ENCODE data around the gene MTARC2.
"Not testable (repeated sequence)": the region's sequence is repeated elsewhere in the genome, so short reads cannot be mapped to it uniquely, and the experiment has no call there.

MTARC2 gene

DNA sequence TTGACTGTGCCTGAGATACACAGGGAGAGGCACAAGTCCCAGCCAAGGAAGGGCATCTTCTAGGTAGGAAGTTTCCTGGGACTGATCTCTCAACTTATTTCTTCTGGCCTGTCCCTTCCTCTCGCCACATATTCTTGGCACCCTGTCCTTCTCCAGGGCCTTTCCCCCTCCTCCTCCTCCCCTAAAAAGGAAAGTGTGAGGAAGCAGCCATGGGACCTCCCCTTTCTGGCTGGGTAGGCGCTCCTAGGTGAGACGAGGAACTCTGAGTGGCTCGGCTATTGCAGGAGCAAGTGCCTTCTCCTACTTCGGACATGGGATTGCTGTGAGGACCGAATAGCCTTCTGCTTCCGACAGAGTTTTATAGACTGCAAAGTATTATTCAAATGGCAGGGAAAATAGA, 15.5 kb upstream of the MTARC2 start:
- no peak for DNase-seq

DNA sequence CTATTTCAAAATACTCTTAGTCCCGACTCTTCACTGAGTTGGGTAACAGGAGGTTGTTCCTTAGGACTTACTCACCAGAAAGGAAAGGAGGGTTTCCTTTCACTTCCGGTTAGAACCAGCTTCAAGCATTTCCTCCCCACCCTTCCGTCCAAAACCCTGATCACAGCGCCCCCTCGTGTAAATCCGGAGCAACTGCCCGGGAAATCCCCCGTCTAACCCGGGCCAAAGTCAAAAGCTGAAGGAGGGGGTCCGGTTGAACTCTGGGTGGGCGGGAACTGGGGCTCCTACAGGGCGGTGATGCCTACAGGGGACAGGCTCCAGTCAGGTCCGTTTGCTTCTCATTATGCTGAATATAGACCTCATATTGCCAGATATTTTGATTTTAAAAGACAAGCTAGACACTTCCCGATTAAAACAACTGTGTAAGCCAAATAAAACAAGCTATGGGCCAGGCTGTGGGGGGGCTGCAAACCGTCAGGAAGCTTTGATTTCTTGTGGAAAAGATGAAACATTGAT, 15.0 kb upstream of the MTARC2 start:
- DNase-seq: peak; percentile 74

DNA sequence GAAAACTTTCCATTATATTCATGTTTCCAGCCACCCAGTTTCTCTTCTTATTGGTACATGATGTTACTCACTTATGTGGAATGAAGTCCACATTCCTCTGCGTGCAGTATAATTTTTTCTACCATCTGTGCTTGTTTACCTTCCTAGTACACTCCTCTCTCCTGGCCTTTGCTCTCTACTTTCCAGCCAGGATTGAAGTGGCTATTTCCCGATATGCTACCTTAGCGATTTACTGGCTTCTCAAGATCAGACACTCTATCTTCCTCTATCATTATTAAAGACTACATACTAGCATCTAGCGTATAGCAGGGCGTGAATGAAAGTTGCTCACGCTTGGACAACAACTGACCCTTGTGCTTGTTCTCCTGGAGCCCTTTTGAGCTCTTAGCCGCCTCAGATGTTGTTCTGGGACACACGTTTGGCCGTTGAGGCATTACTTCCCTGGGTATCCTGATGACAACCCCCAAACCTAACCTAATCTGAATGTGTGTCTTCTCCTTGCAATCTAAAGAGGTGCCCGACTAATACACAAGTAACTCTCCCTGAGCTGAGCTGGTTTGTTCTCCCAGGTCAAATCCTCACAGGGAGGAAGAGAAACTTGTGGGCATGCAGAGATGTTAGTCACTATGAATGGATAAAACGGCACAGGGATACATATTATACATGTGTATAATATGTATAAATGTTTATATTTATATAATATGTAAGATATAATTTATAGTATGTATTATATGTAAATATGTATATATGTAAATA, 13.4 kb upstream of the MTARC2 start:
- DNase-seq: no peak

DNA sequence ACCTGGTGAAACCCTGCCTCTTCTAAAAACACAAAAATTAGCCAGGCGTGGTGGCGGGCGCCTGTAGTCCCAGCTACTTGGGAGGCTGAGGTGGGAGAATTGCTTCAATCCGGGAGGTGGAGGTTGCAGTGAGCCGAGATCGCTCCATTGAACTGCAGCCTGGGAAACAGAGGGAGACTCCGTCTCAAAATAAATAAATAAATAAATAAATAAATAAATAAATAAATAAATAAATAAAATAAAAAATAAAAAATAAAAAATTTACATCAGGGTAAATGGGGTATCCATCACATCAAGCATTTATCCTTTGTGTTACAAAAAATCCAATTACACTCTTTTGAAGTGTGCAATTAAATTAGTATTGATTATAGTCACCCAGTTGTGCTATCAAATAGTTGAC, 11.8 kb upstream of the MTARC2 start:
- not testable (repeated sequence) for DNase-seq

DNA sequence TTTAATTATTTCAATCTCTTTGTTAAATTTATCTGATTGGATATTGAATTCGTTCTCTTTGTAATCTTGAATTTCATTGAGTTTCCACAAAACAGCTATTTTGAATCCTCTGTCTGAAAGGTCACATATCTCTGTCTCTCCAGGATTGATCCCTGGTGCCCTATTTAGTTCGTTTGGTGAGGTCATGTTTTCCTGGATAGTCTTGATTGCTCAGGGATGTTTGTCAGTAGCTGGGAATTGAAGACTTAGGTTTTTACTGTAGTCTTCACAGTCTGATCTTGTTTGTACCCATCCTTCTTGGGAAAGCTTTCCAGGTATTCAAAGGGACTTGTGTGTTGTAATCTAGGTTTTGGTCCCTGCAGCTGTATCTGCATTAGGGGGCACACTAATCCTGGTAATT, 6.8 kb upstream of the MTARC2 start:
- no peak for DNase-seq

DNA sequence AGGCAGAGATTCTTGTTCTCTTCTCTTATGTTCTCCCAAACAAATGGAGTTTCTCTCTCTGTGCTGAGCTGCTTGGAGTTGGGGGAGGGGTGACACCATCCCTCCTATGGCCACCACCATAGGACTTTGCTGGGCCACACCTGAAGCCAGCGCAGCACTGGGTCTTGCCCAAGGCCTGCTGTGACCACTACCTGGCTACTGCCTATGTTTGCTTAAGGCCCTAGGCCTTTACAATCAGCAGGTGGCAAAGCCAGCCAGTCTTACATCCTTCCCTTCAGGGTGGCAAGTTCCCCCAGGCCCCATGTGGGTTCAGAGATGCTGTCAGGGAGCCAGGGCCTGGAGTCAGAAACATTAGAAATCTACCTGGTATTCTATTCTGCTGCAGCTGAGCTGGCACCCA, 6.3 kb upstream of the MTARC2 start:
- no peak for DNase-seq

DNA sequence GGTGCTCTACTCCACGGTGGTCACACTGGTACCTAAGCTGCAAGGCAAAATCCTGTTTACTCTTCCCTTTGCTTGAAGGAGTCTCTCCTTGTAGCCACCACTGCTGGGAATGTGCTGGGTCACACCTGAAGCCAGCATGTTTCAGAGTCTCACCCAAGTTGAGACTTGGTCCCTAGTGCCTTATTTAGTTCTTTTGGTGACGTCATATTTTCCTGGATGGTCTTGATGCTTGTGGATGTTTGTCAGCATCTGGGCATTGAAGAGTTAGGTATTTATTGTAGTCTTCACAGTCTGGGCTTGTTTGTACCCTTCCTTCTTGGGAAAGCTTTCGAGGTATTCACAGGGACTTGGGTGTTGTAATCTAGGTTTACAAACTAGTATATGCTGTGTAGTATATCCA, 5.6 kb upstream of the MTARC2 start:
- no peak for DNase-seq

DNA sequence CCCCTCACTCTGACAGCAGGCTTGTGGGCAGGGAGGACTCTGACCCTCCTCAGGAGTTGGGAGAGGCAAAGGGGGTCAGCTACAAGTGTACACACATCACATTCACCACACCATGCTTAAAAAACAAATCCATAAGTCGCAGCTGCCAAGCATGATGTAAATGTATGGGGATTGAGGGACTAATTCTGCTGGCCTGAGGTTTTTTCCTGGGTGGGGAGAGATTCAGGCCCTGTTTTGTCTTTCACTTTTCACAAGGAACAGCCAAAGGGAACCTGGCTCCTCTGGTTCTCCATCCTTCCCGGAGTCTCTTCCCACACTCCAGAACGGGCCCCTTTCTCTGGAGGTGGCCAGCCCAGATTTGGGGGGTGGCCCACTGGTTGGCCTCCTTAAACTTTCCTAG, 1.3 kb upstream of the MTARC2 start:
- DNase-seq: no peak

DNA sequence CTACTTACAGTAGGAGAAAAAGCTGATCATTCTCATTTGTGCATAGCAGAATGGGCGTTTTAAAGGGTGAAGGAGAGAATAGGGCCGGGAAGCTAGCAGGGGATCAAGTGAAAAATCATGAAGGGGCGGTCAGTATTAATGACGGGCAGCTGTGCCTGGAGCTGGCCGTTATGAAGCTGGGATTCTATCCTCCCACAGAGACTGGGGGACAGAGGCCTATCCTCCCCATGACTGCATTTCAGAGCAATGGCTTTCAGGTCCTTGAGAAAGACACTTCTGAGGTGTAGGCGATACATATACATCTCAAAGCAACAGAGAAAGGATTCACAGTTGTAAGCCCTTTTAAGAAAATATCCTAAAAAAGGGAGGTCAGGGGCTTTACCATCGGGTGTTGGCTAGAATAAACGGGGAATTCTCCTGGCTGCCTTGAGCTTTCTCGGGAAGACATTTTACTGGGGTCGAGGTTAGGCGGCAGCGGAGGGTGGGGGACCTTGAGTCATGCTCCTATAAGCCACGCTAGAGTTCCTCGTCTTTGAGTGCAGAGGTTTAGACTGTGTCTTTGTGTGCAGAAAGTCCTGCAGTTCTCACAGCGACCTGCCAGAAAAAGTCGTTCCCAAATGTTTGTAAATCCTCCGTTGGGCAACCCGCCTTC, 559 bp upstream of the MTARC2 start:
- no peak for DNase-seq

DNA sequence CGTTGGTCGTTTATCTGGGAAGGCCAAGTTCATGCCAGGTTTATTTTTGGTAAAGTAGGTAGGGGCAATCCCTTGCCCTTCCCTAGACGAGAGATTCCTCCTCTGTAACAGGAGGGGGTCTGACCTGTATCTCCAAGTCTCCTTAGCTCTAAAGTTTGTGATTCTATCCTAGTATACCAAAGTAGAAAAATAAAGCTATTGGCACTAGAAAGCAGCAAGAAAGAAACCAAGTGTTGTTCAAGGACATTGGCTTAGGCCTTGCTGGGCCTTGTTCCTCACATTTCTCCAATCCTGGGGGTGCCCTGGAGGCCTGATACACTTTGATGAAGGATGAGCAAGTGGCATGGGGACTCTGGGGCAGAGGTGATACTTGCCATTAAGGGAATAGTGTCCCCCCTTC, 814 bp downstream of the MTARC2 start:
- no peak for DNase-seq

DNA sequence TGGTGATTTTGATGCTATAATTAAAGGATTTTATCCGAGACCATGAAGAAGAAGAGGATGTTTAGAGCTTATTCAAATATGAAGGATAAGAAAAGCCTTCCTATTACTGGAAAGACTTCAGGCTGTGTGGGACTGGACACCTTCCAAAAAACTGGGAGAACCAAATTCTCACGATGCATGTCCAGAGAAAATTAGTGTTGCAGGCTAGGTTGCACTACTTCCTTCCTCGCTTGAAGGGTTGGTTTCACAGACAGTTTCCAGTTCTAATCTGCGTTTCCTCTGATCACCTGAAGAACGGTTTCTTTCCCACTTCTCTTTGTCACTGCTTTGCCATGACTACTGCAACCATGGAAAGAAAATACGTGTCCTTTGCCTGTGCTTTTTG, 2.0 kb downstream of the MTARC2 start:
- DNase-seq: no peak

DNA sequence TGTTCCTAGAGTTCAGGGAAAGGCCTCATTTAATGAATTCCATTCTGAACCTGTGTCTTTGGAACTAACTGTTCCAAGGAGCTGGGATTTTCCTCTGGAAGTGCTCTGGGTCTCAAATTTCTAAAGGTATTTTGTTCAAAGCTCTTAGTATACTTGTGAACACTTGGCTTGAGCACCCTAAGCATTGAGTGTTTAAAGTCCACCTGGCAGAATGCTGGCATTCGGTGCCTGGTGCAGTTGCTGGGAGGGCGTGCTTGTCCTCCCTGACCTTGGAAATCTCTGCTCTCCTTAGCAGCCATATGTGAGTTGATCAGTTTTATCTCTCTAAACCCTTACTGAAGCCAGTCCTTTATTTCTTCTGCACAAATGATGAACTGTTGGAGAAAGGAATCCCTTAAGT, 3.0 kb downstream of the MTARC2 start:
- no peak for DNase-seq

DNA sequence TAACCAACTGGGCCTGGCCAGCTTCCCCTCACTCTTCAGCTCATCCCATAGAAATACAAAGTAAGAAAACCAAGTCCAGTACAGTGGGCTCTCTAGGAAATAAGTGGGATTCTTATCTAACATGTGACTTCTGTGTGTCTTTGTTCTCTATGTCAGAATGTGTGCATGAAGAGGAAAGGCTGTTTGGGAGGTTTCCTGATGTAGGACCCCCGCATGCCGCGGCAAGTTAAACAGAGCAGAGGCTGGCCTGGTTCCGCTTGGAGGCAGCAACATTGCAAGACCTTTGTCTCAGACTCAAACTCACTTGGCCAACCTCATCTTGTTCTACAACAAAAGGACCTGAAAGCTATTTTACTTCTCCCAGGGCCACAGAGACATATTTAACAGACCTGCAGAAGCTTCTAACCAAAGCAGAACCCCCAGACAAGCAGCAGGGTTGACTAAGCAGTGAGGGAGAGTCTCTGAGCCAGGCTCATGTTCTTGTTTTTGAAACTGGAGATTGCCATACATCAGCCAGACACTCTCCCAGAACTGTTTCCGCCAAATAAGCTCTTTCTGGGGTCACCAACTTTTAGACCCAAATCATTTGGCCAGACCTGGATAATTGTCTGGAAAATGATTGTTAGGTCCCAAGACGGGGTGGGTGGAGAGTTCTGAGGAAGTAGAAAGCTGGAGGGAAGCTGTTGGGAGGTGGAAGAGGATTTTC, 6.2 kb downstream of the MTARC2 start:
- DNase-seq: no peak

DNA sequence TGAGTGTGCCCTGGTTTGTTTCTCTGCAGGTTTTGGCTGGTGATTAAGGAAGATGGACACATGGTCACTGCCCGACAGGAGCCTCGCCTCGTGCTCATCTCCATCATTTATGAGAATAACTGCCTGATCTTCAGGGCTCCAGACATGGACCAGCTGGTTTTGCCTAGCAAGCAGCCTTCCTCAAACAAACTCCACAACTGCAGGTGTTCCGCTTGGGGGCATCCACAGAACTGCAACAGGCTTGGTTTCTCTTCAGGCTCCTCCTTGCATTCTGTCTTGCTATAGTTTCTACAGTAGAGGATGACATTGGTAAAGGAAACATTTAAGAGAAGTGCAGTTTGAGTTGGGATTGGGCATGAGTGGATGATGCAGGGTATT, 6.8 kb downstream of the MTARC2 start:
- no peak for DNase-seq

DNA sequence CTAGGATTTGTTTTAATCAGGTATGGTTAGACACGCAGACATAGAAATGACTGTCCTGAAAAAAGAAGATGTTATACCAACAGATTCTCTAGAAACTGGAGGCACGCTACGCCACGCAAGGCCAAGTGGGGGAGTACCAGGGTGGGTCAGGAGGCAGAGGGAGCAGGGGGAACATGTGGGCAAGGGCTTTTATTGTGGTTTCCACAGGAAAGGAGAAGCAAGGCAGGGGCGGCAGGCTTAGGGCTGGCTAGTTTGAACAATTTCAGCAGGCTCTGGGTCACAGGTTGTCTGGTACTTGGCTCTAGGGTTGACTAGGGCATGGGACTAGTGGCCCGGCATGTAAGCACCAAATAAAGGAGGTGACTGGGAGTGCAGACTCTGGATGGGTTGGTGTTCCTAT, 7.2 kb downstream of the MTARC2 start:
- no peak for DNase-seq

DNA sequence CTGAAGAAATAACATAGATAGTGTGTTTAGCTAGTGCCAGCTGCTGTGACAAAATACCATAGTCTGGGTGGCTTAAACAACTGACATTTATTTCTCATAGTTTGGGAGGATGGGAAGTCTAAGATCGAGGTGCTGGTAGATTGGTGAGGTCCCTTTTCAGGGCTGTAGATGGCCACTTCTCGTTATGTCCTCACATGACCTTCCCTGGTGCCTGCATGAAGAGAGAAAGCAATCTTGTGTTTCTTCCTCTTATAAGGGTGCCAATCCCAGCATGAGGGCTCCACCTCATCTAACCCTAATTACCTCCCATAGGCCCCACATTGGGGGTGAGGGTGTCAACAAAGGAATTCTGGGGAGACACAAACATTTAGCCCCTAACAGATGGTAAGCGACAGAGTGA, 9.3 kb downstream of the MTARC2 start:
- DNase-seq: no peak

DNA sequence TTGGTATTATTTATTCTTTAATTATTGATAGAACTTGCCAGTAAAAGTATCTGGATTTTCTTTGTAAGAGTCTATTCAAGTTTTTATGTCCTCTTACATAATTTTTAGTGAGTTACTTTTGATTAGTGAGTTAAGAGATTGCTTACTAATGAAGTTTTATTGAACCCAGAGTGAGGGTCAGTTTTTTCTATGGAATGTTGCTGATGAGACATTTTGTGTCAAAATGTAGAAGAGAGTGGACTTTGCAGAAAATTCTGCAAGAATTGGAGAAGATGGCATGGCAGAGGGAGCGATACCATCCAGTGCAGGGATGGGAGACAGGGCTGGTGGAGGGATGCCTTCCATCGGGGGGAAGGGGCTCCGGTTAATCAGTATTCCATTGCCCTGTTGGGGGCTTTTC, 11.0 kb downstream of the MTARC2 start:
- no peak for DNase-seq

DNA sequence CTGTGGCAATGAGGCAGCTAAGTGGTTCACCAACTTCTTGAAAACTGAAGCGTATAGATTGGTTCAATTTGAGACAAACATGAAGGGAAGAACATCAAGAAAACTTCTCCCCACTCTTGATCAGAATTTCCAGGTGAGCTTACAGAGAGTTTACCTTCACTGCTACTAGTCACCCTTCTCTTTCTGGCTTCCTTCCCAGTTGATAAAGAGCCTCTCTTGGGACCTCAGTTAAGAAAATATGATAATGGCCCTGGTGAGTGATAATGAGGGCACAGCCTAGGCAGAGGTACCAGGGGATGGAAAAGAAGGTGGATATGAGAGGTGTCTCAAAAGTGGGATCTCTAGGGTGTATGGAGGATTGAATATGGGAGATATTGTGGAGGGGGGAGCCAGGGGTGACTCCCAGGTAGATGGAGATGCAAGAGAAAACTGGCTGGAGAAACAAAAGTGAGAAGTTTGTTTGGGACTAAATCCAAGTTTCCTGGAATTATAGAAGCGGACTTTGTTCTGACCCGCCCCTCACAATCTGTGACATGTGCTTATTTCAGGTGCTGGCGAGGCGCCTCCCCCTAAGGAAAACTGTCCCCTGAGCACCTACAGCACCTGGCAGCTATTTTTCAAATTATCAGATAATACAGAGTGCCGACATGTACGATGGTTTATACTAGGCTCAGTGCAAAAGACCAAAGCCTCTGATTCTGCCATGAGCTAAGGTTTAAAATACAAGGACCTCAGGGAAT, 13.7 kb downstream of the MTARC2 start:
- no peak for DNase-seq

DNA sequence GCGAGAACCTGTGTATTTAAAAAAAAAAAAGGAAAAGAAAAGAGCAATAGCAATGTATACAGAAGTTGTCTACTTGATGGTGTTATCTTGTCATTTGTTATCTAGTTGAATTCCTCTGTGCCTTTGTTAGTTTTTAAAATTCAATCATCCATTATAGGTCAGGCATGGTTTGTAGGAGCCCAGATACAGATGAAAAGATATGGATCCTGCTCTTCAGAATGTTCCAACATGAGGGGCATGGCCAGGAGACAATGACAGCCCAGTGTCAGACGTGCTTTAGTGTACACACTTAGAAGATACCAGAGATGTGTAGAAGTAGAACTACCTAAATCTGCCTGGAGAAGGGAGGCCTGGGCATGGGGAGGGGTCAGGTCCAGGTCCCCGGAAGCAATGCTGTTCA, 16.6 kb downstream of the MTARC2 start:
- no peak for DNase-seq

DNA sequence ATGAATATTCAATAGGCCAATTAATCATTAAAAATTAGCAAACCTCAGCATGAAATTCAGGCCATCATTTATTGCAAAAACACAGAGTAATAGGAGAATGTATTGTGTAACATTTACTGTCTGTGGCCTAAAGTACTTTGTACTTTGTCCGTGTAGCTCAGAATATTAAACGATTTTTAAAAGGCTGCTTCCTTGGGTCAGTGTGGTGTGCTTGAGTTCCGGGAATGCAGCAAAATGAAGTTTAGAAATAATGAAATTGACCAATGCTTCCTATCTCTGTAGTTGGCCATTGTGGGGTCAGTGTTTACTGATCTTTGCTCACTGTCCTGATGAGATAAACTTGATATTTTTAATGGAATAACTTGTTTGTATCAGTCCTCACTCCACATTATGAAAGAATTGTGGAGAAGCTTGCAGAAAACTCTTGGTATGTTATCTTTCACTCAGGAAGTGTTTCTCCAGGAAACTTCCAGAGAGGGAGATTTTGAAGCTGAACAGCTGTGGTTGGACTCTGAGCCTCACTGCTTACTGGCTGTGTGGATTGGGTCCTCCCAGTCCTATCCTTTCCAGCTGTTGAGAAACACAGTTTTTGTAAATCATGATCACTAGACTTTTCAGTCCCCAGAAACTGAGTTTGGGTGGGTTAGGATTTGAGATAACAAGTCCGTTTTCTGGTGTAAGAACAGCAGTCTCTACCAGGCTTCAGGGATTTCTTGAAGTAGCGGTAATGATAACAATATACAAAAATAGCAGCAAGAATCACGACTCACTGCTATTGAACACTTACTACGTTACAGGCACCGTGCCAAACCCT, 19.4 kb downstream of the MTARC2 start:
- no peak for DNase-seq

DNA sequence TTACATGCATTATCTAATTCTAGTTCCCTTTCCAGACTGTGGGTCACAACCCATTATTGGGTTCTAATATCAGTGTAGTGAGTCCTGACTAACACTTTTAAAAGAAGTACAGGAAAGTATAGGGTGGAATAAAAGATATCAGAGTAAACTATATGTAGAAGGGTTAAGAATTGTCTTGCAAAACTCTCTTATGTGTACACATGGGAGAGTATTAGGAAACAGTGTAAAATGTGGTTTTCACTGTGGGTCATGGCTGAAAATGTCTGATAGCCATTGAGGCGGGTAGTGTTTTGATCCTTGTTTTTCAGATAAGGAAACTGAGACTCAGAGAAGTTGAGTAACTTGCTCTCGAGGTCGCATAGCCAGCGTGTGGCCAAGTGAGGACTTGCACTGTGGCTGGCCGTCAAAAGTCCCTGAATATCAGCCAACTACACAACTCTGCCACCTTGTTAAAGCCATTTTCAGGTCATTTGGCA, 20.0 kb downstream of the MTARC2 start:
- DNase-seq: no peak

DNA sequence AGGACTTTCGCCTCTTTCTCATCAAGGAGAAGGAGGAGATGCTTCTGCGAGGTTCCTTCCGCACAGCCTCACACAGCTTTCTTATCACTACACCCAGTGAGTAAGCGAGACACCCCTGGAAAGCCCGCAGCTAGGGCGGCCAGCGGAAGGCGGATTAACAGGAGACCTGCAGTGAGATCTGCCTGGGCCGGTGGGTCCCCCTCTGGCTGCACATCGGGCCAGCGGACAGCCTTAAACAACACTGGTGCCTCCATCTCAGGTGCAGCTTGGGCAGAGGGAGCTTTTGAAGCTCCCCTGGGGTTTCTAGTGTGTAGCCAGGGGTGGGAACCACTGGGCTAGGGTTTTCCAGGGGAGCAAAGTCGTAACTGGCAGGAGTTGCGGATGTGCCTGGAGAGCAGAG, 21.1 kb downstream of the MTARC2 start:
- no peak for DNase-seq
